Osteoblast (primary cell): Measurements from ENCODE around the gene ZNF736. TPM values are rescaled to one million over a fixed set of nuclear protein-coding genes. Genes with fewer than 3 reads are reported as not detected.

Source experiments
- DNase-seq: peaks from one replicate; pipeline ENCODE4 v3.0.0; 2011; ENCODE audit warnings: low spot score, mixed read lengths; ENCODE audit not compliant: insufficient read length; ENCODE audit errors: missing footprints
- H2AFZ ChIP-seq: 2 replicates; pipeline ENCODE4 v1.6.0; 2011; ENCODE audit warnings: mild to moderate bottlenecking, low read length
- H3K27ac ChIP-seq: 2 replicates; pipeline ENCODE4 v1.5.1; 2011; ENCODE audit warnings: mild to moderate bottlenecking, low read depth, low read length, moderate library complexity
- H3K27me3 ChIP-seq: 2 replicates; pipeline ENCODE4 v1.6.0; 2012; ENCODE audit warnings: mild to moderate bottlenecking, control low read depth, inconsistent platforms, low read length, moderate library complexity; ENCODE audit not compliant: insufficient read depth
- H3K36me3 ChIP-seq: 2 replicates; pipeline ENCODE4 v1.5.1; 2011; ENCODE audit warnings: mild to moderate bottlenecking, low read length, control low read depth, moderate library complexity; ENCODE audit not compliant: insufficient read depth
- H3K4me1 ChIP-seq: 2 replicates; pipeline ENCODE4 v1.5.1; 2011; ENCODE audit warnings: mild to moderate bottlenecking, low read length, control low read depth, moderate library complexity; ENCODE audit not compliant: insufficient read depth
- H3K4me2 ChIP-seq: 2 replicates; pipeline ENCODE4 v1.6.0; 2011; ENCODE audit warnings: mild to moderate bottlenecking, low read length; ENCODE audit not compliant: insufficient read depth
- H3K4me3 ChIP-seq: fragments of 200-600 bp; sonication (generic); 3 replicates; pipeline ENCODE4 v1.5.1; 2012; ENCODE audit warnings: mild to moderate bottlenecking, low read length, inconsistent platforms; ENCODE audit not compliant: insufficient read depth
- H3K79me2 ChIP-seq: 2 replicates; pipeline ENCODE4 v1.6.0; 2012; ENCODE audit warnings: mild to moderate bottlenecking, low read length, control low read depth, inconsistent platforms; ENCODE audit not compliant: insufficient read depth
- H3K9me3 ChIP-seq: 2 replicates; pipeline ENCODE4 v1.5.1; 2011; ENCODE audit warnings: low read depth, low read length, control low read depth
- H4K20me1 ChIP-seq: 2 replicates; pipeline ENCODE4 v1.6.0; 2012; ENCODE audit warnings: mild to moderate bottlenecking, low read length, control low read depth; ENCODE audit not compliant: insufficient read depth
- CTCF ChIP-seq: IDR thresholded peaks from 2 replicates; pipeline ENCODE4 v1.5.1; 2011; ENCODE audit warnings: mild to moderate bottlenecking, low read depth, low read length, moderate library complexity; ENCODE audit errors: extremely low read depth
- total RNA-seq: library from RNA; depleted of rRNA; stranded (reverse); fragments of >200 nt; gene quantifications from 2 replicates; pipeline ENCODE4 v1.2.3, GENCODE V29; 2012

Gene ZNF736
- total RNA-seq, 1 donor, result 12.7 TPM

GRCh38 chr7:64359543-64359942, 45.8 kb downstream of the ZNF736 start:
- Histone ChIP-seq H3K27me3 (no peaks in the 10 kb centered on the region), H3K9me3 (peaks cover 6% of the 10 kb centered on the region), H3K79me2 (no peaks in the 10 kb centered on the region), H4K20me1 (no peaks in the 10 kb centered on the region), H3K27ac (no peak overlapping the region), H3K4me3 (no peak overlapping the region), H3K4me1 (no peaks in the 10 kb centered on the region), H3K36me3 (no peaks in the 10 kb centered on the region), H2AFZ (no peak overlapping the region), H3K4me2 (no peak overlapping the region)
- DNase-seq, result no peak
- TF ChIP-seq CTCF, result no peak

- no peak overlapping the region for H3K4me3 ChIP-seq
- H3K27ac ChIP-seq, result no peak overlapping the region
- H3K9me3 ChIP-seq, result peaks cover 2% of the 10 kb centered on the region
- H3K79me2 ChIP-seq, result no peaks in the 10 kb centered on the region
- no peak for DNase-seq
- TF ChIP-seq CTCF, result no peak
- no peak overlapping the region for H3K4me2 ChIP-seq
- no peaks in the 10 kb centered on the region for H3K36me3 ChIP-seq
- H2AFZ ChIP-seq, result no peak overlapping the region
- no peaks in the 10 kb centered on the region for H3K27me3 ChIP-seq
- H3K4me1 ChIP-seq, result no peaks in the 10 kb centered on the region
- H4K20me1 ChIP-seq, result no peaks in the 10 kb centered on the region
These were observed 57.4 kb downstream of the ZNF736 start for GRCh38 chr7:64371116-64371515.

- no peak for DNase-seq
- no peak for TF ChIP-seq CTCF
- Histone ChIP-seq H3K79me2 (no peaks in the 10 kb centered on the region), H3K4me1 (no peaks in the 10 kb centered on the region), H3K4me2 (no peak overlapping the region), H3K36me3 (no peaks in the 10 kb centered on the region), H3K9me3 (no peaks in the 10 kb centered on the region), H2AFZ (no peak overlapping the region), H3K27ac (no peak overlapping the region), H4K20me1 (no peaks in the 10 kb centered on the region), H3K27me3 (no peaks in the 10 kb centered on the region), H3K4me3 (no peak overlapping the region)
These were observed 59.3 kb downstream of the ZNF736 start for GRCh38 chr7:64373017-64373416.

GRCh38 chr7:64400401-64400800, 86.6 kb downstream of the ZNF736 start:
- no peaks in the 10 kb centered on the region for H3K27me3 ChIP-seq
- no peak overlapping the region for H3K4me2 ChIP-seq
- TF ChIP-seq CTCF, result no peak
- H4K20me1 ChIP-seq, result no peaks in the 10 kb centered on the region
- no peak overlapping the region for H3K4me3 ChIP-seq
- H2AFZ ChIP-seq, result no peak overlapping the region
- no peaks in the 10 kb centered on the region for H3K36me3 ChIP-seq
- no peaks in the 10 kb centered on the region for H3K9me3 ChIP-seq
- no peak overlapping the region for H3K27ac ChIP-seq
- H3K4me1 ChIP-seq, result no peaks in the 10 kb centered on the region
- H3K79me2 ChIP-seq, result no peaks in the 10 kb centered on the region
- DNase-seq, result no peak

Other genes starting within 250 kb of the ZNF736 start
- not detected in 2 replicates for gene ZNF735, start 106.8 kb upstream of the ZNF736 start, total RNA-seq
- gene ZNF679, start 85.5 kb upstream of the ZNF736 start, total RNA-seq, result not detected in 2 replicates
- 12.7 and 14.7 TPM in 2 replicates for gene ZNF680, start 249.1 kb downstream of the ZNF736 start, total RNA-seq